ENCODE data around the gene MAST1. TPM values are rescaled to one million over a fixed set of nuclear protein-coding genes. Genes with fewer than 3 reads are reported as not detected.

The MAST1 gene
- total RNA-seq, 1 experiment from 2014 or later, result 0.91 TPM

DNA sequence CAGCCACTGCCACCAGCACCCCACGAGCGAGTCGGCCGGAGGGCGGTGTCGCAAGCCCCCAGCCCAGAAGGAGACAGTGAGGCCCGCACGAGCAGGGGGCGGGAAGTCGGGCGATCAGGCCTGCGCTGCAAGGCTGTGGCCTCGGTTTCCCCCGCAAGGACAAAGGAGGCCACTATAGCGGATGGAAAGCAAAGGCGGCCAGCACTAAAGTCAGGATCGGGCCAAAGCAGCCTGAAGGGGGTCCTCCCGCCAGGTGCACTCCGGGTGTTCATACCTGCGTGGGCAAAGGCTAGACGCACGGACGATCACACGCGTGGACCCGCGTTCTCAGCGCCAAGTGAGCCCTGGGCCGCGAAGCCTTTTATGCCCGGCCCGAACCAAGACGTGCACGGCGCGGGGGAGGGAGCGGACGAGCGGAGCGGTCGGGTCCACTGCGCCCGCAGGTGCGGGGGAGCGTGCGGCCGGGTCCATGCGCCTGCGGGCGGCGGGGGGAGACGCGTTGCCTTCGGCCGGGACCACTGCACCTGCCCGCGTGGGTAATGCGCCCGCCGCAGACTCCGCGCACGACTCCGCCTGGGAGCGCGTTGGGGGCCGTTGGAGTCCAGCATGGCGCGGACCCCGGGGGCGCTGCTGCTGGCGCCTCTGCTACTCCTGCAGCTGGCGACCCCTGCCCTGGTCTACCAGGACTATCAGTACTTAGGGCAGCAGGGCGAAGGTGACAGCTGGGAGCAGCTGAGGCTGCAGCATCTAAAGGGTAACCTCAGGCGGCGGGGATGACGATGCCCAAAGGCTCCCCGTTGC is 36.6 kb upstream of the MAST1 start, which contains the start of the genes PRDX2 and THSD8:
PRDX2 (minus strand) TSS at position 335 of the 801 bp plus-strand sequence. CDS start 539 bp downstream, outside the sequence.
THSD8 (plus strand) TSS at position 604 of the 801 bp plus-strand sequence; CDS start at position 607, 3 bp downstream.
- no peaks in the 10 kb centered on the region for H3K9me3 ChIP-seq
- Mint-ChIP-seq H3K27ac (ENCODE audit: unreplicated experiment) (peak within 1 kb of the TSS; percentile 25), H3K9me3 (ENCODE audit: unreplicated experiment) (no peaks in the 10 kb centered on the region), H3K36me3 (ENCODE audit: insufficient read depth, unreplicated experiment) (peaks cover 25% of the 10 kb centered on the region), H3K4me1 (ENCODE audit: low read depth, unreplicated experiment) (peaks cover 7% of the 10 kb centered on the region), H3K27me3 (ENCODE audit: insufficient read depth, unreplicated experiment) (no peaks in the 10 kb centered on the region), H3K4me3 (ENCODE audit: unreplicated experiment) (peak within 1 kb of the TSS; percentile 87)
- peaks cover 8% of the 10 kb centered on the region; the same call in 1 of the 2 replicates for H3K4me1 ChIP-seq
- peak; percentile 78 to 90 for DNase-seq
- intact Hi-C loops (cut with micrococcal nuclease; ENCODE audit: unreplicated experiment), result loop anchor here (5.0 kb wide), 1 partner anchor 36 kb away; the partner anchor contains the start of gene MAST1
- TF ChIP-seq, protein P1, sequence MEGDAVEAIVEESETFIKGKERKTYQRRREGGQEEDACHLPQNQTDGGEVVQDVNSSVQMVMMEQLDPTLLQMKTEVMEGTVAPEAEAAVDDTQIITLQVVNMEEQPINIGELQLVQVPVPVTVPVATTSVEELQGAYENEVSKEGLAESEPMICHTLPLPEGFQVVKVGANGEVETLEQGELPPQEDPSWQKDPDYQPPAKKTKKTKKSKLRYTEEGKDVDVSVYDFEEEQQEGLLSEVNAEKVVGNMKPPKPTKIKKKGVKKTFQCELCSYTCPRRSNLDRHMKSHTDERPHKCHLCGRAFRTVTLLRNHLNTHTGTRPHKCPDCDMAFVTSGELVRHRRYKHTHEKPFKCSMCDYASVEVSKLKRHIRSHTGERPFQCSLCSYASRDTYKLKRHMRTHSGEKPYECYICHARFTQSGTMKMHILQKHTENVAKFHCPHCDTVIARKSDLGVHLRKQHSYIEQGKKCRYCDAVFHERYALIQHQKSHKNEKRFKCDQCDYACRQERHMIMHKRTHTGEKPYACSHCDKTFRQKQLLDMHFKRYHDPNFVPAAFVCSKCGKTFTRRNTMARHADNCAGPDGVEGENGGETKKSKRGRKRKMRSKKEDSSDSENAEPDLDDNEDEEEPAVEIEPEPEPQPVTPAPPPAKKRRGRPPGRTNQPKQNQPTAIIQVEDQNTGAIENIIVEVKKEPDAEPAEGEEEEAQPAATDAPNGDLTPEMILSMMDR (IDR thresholded peaks at IDR 0.05; ENCODE audit: insufficient read depth in 1 of 2, low read depth in 1 of 2, low read length in 1 of 2, severe bottlenecking in 1 of 2, unreplicated experiment in 1 of 2), result no peak
- CTCF ChIA-PET, result interaction anchor here (0.6 to 0.9 kb wide), 2 partner anchors 43 to 46 kb away, joined by 3 to 5 read pairs; no protein-coding TSS in a partner anchor
- BruUV-seq (replicated peaks), result no TSS peak
- no peaks in the 10 kb centered on the region for H3K27me3 ChIP-seq (replicated peaks; ENCODE audit: control insufficient read depth, insufficient read depth, low read length)
- H3K36me3 ChIP-seq (ENCODE audit: control insufficient read depth, insufficient read depth, low read length), result no peaks in the 10 kb centered on the region; the same call in none of the 2 replicates
- POLR2A ChIA-PET, result interaction anchor here (1.3 kb wide), 1 partner anchor 8 kb away, joined by 10 read pairs; no protein-coding TSS in a partner anchor
- H3K4me3 ChIP-seq (ENCODE audit: low read depth, low read length), result peak within 1 kb of the TSS; percentile 83

DNA sequence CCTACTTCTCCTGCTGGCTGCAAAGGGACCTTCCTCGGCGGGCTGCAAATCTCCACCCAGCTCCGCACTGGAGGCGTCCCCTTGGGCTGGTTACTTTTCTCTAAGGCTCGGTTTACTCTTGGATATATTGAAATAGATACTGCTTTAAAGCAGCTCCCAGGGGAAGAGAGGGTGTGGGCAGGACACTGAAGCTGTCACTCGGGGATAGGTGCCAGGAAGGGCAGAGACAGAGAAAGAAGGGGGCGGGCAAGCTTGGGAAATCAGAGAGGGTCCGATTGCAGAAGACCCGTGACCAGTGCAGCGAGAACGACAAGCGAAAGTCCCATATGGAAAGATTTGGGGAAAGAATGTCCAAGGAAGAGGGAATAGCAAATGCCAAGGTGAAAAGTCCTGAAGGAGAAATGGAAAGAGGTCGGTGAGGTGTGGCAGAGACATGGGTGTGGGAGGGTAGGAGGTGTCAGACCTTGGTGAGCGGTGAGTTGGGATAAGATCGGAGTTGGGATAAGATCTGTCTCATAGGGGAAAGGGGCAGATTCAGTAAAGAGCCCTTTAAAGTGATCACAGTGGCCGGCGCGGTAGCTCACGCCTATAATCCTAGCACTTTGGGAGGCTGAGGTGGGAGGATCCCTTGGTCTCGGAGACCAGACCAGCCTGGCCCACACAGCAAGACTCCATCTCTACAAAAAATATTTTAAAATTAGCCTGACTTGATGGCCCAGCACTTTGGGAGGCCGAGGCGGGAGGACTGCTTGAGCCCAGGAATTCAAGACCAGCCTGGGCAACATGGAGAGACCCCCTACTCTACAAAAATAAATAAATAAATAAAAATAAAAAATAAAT is 35.8 kb upstream of the MAST1 start:
- H3K4me3 Mint-ChIP-seq (ENCODE audit: unreplicated experiment), result peak overlapping the region; percentile 87
- BruUV-seq (replicated peaks), result no TSS peak
- no peaks in the 10 kb centered on the region for H3K27me3 ChIP-seq (replicated peaks; ENCODE audit: control insufficient read depth, insufficient read depth, low read length)
- no peaks in the 10 kb centered on the region for H3K9me3 ChIP-seq
- H3K9me3 Mint-ChIP-seq (ENCODE audit: unreplicated experiment), result no peaks in the 10 kb centered on the region
- peak overlapping the region; percentile 83 for H3K4me3 ChIP-seq (ENCODE audit: low read depth, low read length)
- peaks cover 8% of the 10 kb centered on the region; the same call in 1 of the 2 replicates for H3K4me1 ChIP-seq
- intact Hi-C loops (cut with micrococcal nuclease; ENCODE audit: unreplicated experiment), result loop anchor here (5.0 kb wide), 1 partner anchor 35 kb away; the partner anchor contains the start of gene MAST1
- H3K27ac Mint-ChIP-seq (ENCODE audit: unreplicated experiment), result no peak overlapping the region
- peaks cover 7% of the 10 kb centered on the region for H3K4me1 Mint-ChIP-seq (ENCODE audit: low read depth, unreplicated experiment)
- ChIA-PET POLR2A (interaction anchor here (0.6 to 1.3 kb wide), 2 partner anchors 9 to 85 kb away, joined by 3 to 10 read pairs; no protein-coding TSS in a partner anchor), CTCF (interaction anchor here (0.5 to 0.9 kb wide), 2 partner anchors 44 to 45 kb away, joined by 3 to 5 read pairs; no protein-coding TSS in a partner anchor)
- TF ChIP-seq, protein P1 (IDR thresholded peaks at IDR 0.05; ENCODE audit: insufficient read depth in 1 of 2, low read depth in 1 of 2, low read length in 1 of 2, severe bottlenecking in 1 of 2, unreplicated experiment in 1 of 2), result no peak
- peaks cover 24% of the 10 kb centered on the region for H3K36me3 Mint-ChIP-seq (ENCODE audit: insufficient read depth, unreplicated experiment)
- no peak for DNase-seq
- no peaks in the 10 kb centered on the region; the same call in none of the 2 replicates for H3K36me3 ChIP-seq (ENCODE audit: control insufficient read depth, insufficient read depth, low read length)
- H3K27me3 Mint-ChIP-seq (ENCODE audit: insufficient read depth, unreplicated experiment), result no peaks in the 10 kb centered on the region
